NCI-H526 treated with DMSO at 0.1 percent for 48 hours (cell line): ENCODE data around the gene RYR1.
"Not testable (repeated sequence)": the region's sequence is repeated elsewhere in the genome, so short reads cannot be mapped to it uniquely, and the experiment has no call there.

Experiments
- DNase-seq: peaks from one replicate; lab custom pipeline; 2025; lab: John Stamatoyannopoulos, UW

The RYR1 gene

GRCh38 chr19:38514812-38515633 lies 81.5 kb downstream of the RYR1 start:
- peak; percentile 48 for DNase-seq

- no peak for DNase-seq
Observed at GRCh38 chr19:38515896-38516295, 82.4 kb downstream of the RYR1 start.

- DNase-seq = no peak
Observed at GRCh38 chr19:38516802-38517201, 83.3 kb downstream of the RYR1 start.

GRCh38 chr19:38517321-38517720 lies 83.8 kb downstream of the RYR1 start:
- DNase-seq = no peak

- DNase-seq = not testable (repeated sequence)
Observed at GRCh38 chr19:38517980-38518379, 84.5 kb downstream of the RYR1 start.

GRCh38 chr19:38519168-38519567 lies 85.7 kb downstream of the RYR1 start:
- no peak for DNase-seq

- DNase-seq = no peak
Observed at GRCh38 chr19:38519988-38520387, 86.5 kb downstream of the RYR1 start.

- no peak for DNase-seq
Observed at GRCh38 chr19:38522915-38523314, 89.4 kb downstream of the RYR1 start.

- no peak for DNase-seq
Observed at GRCh38 chr19:38523319-38523718, 89.8 kb downstream of the RYR1 start.

GRCh38 chr19:38524369-38524768 lies 90.9 kb downstream of the RYR1 start:
- no peak for DNase-seq

- DNase-seq = no peak
Observed at GRCh38 chr19:38524994-38525634, 91.6 kb downstream of the RYR1 start.

- DNase-seq = no peak
Observed at GRCh38 chr19:38526430-38526829, 92.9 kb downstream of the RYR1 start.

- no peak for DNase-seq
Observed at GRCh38 chr19:38527466-38528136, 94.1 kb downstream of the RYR1 start.

GRCh38 chr19:38528213-38528755 lies 94.8 kb downstream of the RYR1 start:
- no peak for DNase-seq

- DNase-seq = no peak
Observed at GRCh38 chr19:38528931-38529330, 95.4 kb downstream of the RYR1 start.

GRCh38 chr19:38531515-38531914 lies 98.0 kb downstream of the RYR1 start:
- DNase-seq = no peak

- DNase-seq = no peak
Observed at GRCh38 chr19:38532939-38533338, 99.4 kb downstream of the RYR1 start.

GRCh38 chr19:38534574-38534973 lies 101.1 kb downstream of the RYR1 start:
- DNase-seq = no peak

GRCh38 chr19:38535212-38535611 lies 101.7 kb downstream of the RYR1 start:
- DNase-seq = no peak

GRCh38 chr19:38537071-38537936 lies 103.8 kb downstream of the RYR1 start:
- DNase-seq = no peak

- no peak for DNase-seq
Observed at GRCh38 chr19:38538386-38538785, 104.9 kb downstream of the RYR1 start.
